Breast epithelium (tissue), 3 donors: ENCODE data around the gene CALN1.

Source experiments
- POLR2A ChIP-seq: fragments of 450-650 bp; IDR thresholded peaks from one replicate; pipeline ENCODE4 v1.6.1; 2016; ENCODE audit warnings: antibody characterized with exemption, mild to moderate bottlenecking, moderate library complexity
- TF ChIP-seq, protein P1 (sequence below), 3 donors: fragments of 450-650 bp; IDR thresholded peaks; one replicate each; pipeline ENCODE4 v1.5.1; 2016 to 2017; ENCODE audit warnings: antibody characterized with exemption in 3 of 3, mild to moderate bottlenecking in 3 of 3, moderate library complexity in 3 of 3

DNA sequence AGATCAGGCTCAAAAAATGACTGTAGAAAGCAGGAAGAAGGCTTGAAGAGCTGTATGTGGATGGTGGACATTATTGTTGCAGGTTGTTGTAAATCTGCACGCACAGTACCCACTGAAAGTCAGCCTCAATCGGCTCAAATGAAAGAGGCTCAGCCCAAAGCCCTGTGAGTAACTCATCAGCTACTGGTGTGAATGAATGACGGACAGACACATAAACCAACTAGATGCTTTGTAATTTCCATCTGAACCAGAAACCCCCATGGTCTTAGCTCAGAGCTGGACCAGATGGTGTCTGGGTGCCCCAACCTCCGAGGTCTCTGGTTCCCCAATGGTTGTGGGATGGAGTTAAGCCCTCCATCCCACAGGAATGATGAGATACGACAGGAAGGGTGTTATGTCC lies 7.4 kb downstream of the CALN1 start:
- TF ChIP-seq, protein P1, sequence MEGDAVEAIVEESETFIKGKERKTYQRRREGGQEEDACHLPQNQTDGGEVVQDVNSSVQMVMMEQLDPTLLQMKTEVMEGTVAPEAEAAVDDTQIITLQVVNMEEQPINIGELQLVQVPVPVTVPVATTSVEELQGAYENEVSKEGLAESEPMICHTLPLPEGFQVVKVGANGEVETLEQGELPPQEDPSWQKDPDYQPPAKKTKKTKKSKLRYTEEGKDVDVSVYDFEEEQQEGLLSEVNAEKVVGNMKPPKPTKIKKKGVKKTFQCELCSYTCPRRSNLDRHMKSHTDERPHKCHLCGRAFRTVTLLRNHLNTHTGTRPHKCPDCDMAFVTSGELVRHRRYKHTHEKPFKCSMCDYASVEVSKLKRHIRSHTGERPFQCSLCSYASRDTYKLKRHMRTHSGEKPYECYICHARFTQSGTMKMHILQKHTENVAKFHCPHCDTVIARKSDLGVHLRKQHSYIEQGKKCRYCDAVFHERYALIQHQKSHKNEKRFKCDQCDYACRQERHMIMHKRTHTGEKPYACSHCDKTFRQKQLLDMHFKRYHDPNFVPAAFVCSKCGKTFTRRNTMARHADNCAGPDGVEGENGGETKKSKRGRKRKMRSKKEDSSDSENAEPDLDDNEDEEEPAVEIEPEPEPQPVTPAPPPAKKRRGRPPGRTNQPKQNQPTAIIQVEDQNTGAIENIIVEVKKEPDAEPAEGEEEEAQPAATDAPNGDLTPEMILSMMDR (IDR thresholded peaks at IDR 0.05): no peak
- no peak for TF ChIP-seq POLR2A
